Measurements from ENCODE around the gene RALGAPA2. TPM values are rescaled to one million over a fixed set of nuclear protein-coding genes. Genes with fewer than 3 reads are reported as not detected.

The RALGAPA2 gene
- polyA plus RNA-seq, 1 experiment: 2.2 TPM

GRCh38 chr20:20702330-20703245 is 9.9 kb downstream of the RALGAPA2 start:
- no peak for DNase-seq (ENCODE audit: low read depth, low spot score)
- ChIA-PET POLR2A (no interaction called here), CTCF (no interaction called here)
- H3K4me3 ChIP-seq (ENCODE audit: low read depth, low read length): no peak overlapping the region
- TF ChIP-seq CTCF (IDR thresholded peaks at IDR 0.05; ENCODE audit: low read depth, low read length): no peak
- H3K27ac ChIP-seq (ENCODE audit: low read depth, low read length): no peak overlapping the region
- H3K9me3 ChIP-seq (ENCODE audit: control insufficient read depth, insufficient read depth, low read length): no peaks in the 10 kb centered on the region
- no peaks in the 10 kb centered on the region for H3K27me3 ChIP-seq (ENCODE audit: control insufficient read depth, insufficient read depth, low read length)

GRCh38 chr20:20699917-20700316 is 12.5 kb downstream of the RALGAPA2 start:
- no peak overlapping the region for H3K4me3 ChIP-seq (ENCODE audit: low read depth, low read length)
- POLR2A ChIA-PET: no interaction called here
- H3K27ac ChIP-seq (ENCODE audit: low read depth, low read length): no peak overlapping the region
- no peak for TF ChIP-seq CTCF (IDR thresholded peaks at IDR 0.05; ENCODE audit: low read depth, low read length)
- CTCF ChIA-PET: no interaction called here
- no peak for DNase-seq (ENCODE audit: low read depth, low spot score)
- H3K9me3 ChIP-seq (ENCODE audit: control insufficient read depth, insufficient read depth, low read length): no peaks in the 10 kb centered on the region
- H3K27me3 ChIP-seq (ENCODE audit: control insufficient read depth, insufficient read depth, low read length): no peaks in the 10 kb centered on the region

- no peak for TF ChIP-seq CTCF (IDR thresholded peaks at IDR 0.05; ENCODE audit: low read depth, low read length)
- POLR2A ChIA-PET: no interaction called here
These were observed 13.3 kb downstream of the RALGAPA2 start for GRCh38 chr20:20699144-20699543.

GRCh38 chr20:20697325-20697845 is 15.1 kb downstream of the RALGAPA2 start:
- POLR2A ChIA-PET: no interaction called here
- Histone ChIP-seq H3K4me3 (ENCODE audit: low read depth, low read length) (no peak overlapping the region), H3K27me3 (ENCODE audit: control insufficient read depth, insufficient read depth, low read length) (no peaks in the 10 kb centered on the region), H3K27ac (ENCODE audit: low read depth, low read length) (no peak overlapping the region), H3K9me3 (ENCODE audit: control insufficient read depth, insufficient read depth, low read length) (no peaks in the 10 kb centered on the region)
- CTCF ChIA-PET: no interaction called here
- no peak for DNase-seq (ENCODE audit: low read depth, low spot score)
- no peak for TF ChIP-seq CTCF (IDR thresholded peaks at IDR 0.05; ENCODE audit: low read depth, low read length)

More at GRCh38 chr20:20699144-20699543, 13.3 kb downstream of the RALGAPA2 start:
- no peaks in the 10 kb centered on the region for H3K9me3 ChIP-seq (ENCODE audit: control insufficient read depth, insufficient read depth, low read length)
- CTCF ChIA-PET: no interaction called here
- no peak for DNase-seq (ENCODE audit: low read depth, low spot score)
- H3K27ac ChIP-seq (ENCODE audit: low read depth, low read length): no peak overlapping the region
- no peaks in the 10 kb centered on the region for H3K27me3 ChIP-seq (ENCODE audit: control insufficient read depth, insufficient read depth, low read length)
- no peak overlapping the region for H3K4me3 ChIP-seq (ENCODE audit: low read depth, low read length)

- Histone ChIP-seq H3K27ac (ENCODE audit: low read depth, low read length) (no peak overlapping the region), H3K9me3 (ENCODE audit: control insufficient read depth, insufficient read depth, low read length) (no peaks in the 10 kb centered on the region), H3K4me3 (ENCODE audit: low read depth, low read length) (no peak overlapping the region), H3K27me3 (ENCODE audit: control insufficient read depth, insufficient read depth, low read length) (no peaks in the 10 kb centered on the region)
- ChIA-PET CTCF (no interaction called here), POLR2A (no interaction called here)
- no peak for TF ChIP-seq CTCF (IDR thresholded peaks at IDR 0.05; ENCODE audit: low read depth, low read length)
- no peak for DNase-seq (ENCODE audit: low read depth, low spot score)
These were observed 17.1 kb downstream of the RALGAPA2 start for GRCh38 chr20:20695250-20695816.
